ENCODE measurements around the gene SYT1. TPM values are rescaled to one million over a fixed set of nuclear protein-coding genes. Genes with fewer than 3 reads are reported as not detected.

The SYT1 gene
- total RNA-seq, 1 donor from 2014 or later, result 33.2 TPM

GRCh38 chr12:79444089-79444488 is 579.5 kb downstream of the SYT1 start:
- Histone ChIP-seq H3K4me3 (ENCODE audit: insufficient read depth, low read depth, low read length) (no peak overlapping the region), H3K27ac (ENCODE audit: low read depth, low read length) (no peak overlapping the region), H3K79me2 (ENCODE audit: insufficient read depth, low read length) (no peaks in the 10 kb centered on the region), H3K4me2 (ENCODE audit: low read length) (peak overlapping the region; percentile 36), H4K20me1 (ENCODE audit: insufficient read depth, low read length) (no peaks in the 10 kb centered on the region), H2AFZ (ENCODE audit: low read depth, low read length) (no peak overlapping the region), H3K36me3 (ENCODE audit: insufficient read depth, low read length) (no peaks in the 10 kb centered on the region), H3K27me3 (ENCODE audit: insufficient read depth, low read length) (no peaks in the 10 kb centered on the region), H3K4me1 (ENCODE audit: insufficient read depth, low read length) (peaks cover 7% of the 10 kb centered on the region), H3K9ac (ENCODE audit: low read length) (no peak overlapping the region), H3K9me3 (ENCODE audit: insufficient read depth, low read depth, low read length) (no peaks in the 10 kb centered on the region)
- FAIRE-seq (peak; percentile 69), DNase-seq (ENCODE audit: low read depth) (peak; percentile 59)
- no peak for TF ChIP-seq EZH2 (IDR thresholded peaks at IDR 0.05; ENCODE audit: insufficient read depth, low read length)
- no peak for TF ChIP-seq CTCF (IDR thresholded peaks at IDR 0.05; ENCODE audit: insufficient read depth, low read depth, low read length)
- no peak overlapping the region for H3K27ac Mint-ChIP-seq (ENCODE audit: unreplicated experiment)
- no peaks in the 10 kb centered on the region for H3K36me3 Mint-ChIP-seq (ENCODE audit: low read depth, unreplicated experiment)
- H3K4me3 Mint-ChIP-seq (ENCODE audit: unreplicated experiment), result no peak overlapping the region
- H3K9me3 Mint-ChIP-seq (ENCODE audit: unreplicated experiment), result no peaks in the 10 kb centered on the region
- peaks cover 20% of the 10 kb centered on the region for H3K4me1 Mint-ChIP-seq (ENCODE audit: low read depth, unreplicated experiment)
- no peaks in the 10 kb centered on the region for H3K27me3 Mint-ChIP-seq (ENCODE audit: low read depth, unreplicated experiment)

GRCh38 chr12:79448816-79449215 is 584.2 kb downstream of the SYT1 start:
- TF ChIP-seq CTCF (IDR thresholded peaks at IDR 0.05; ENCODE audit: insufficient read depth, low read depth, low read length) (no peak), EZH2 (IDR thresholded peaks at IDR 0.05; ENCODE audit: insufficient read depth, low read length) (no peak)
- H2AFZ ChIP-seq (ENCODE audit: low read depth, low read length), result no peak overlapping the region
- H3K27ac Mint-ChIP-seq (ENCODE audit: unreplicated experiment), result no peak overlapping the region
- FAIRE-seq (no peak), DNase-seq (ENCODE audit: low read depth) (no peak)
- H3K9ac ChIP-seq (ENCODE audit: low read length), result no peak overlapping the region
- H3K4me1 Mint-ChIP-seq (ENCODE audit: low read depth, unreplicated experiment), result peaks cover 20% of the 10 kb centered on the region
- no peaks in the 10 kb centered on the region for H3K9me3 ChIP-seq (ENCODE audit: insufficient read depth, low read depth, low read length)
- no peaks in the 10 kb centered on the region for H3K9me3 Mint-ChIP-seq (ENCODE audit: unreplicated experiment)
- H3K27ac ChIP-seq (ENCODE audit: low read depth, low read length), result no peak overlapping the region
- H3K27me3 Mint-ChIP-seq (ENCODE audit: low read depth, unreplicated experiment), result no peaks in the 10 kb centered on the region
- no peak overlapping the region for H3K4me2 ChIP-seq (ENCODE audit: low read length)
- no peaks in the 10 kb centered on the region for H3K79me2 ChIP-seq (ENCODE audit: insufficient read depth, low read length)
- H3K4me3 ChIP-seq (ENCODE audit: insufficient read depth, low read depth, low read length), result no peak overlapping the region
- H3K36me3 Mint-ChIP-seq (ENCODE audit: low read depth, unreplicated experiment), result peaks cover 2% of the 10 kb centered on the region
- no peaks in the 10 kb centered on the region for H3K27me3 ChIP-seq (ENCODE audit: insufficient read depth, low read length)
- H3K36me3 ChIP-seq (ENCODE audit: insufficient read depth, low read length), result no peaks in the 10 kb centered on the region
- H3K4me3 Mint-ChIP-seq (ENCODE audit: unreplicated experiment), result no peak overlapping the region
- peaks cover 21% of the 10 kb centered on the region for H3K4me1 ChIP-seq (ENCODE audit: insufficient read depth, low read length)
- no peaks in the 10 kb centered on the region for H4K20me1 ChIP-seq (ENCODE audit: insufficient read depth, low read length)

- Histone ChIP-seq H2AFZ (ENCODE audit: low read depth, low read length) (no peak overlapping the region), H3K4me1 (ENCODE audit: insufficient read depth, low read length) (peaks cover 26% of the 10 kb centered on the region), H3K4me2 (ENCODE audit: low read length) (peak overlapping the region; percentile 63), H3K36me3 (ENCODE audit: insufficient read depth, low read length) (no peaks in the 10 kb centered on the region), H3K9ac (ENCODE audit: low read length) (peak overlapping the region; percentile 7), H3K27ac (ENCODE audit: low read depth, low read length) (peak overlapping the region; percentile 77), H3K4me3 (ENCODE audit: insufficient read depth, low read depth, low read length) (no peak overlapping the region), H3K9me3 (ENCODE audit: insufficient read depth, low read depth, low read length) (no peaks in the 10 kb centered on the region), H3K27me3 (ENCODE audit: insufficient read depth, low read length) (no peaks in the 10 kb centered on the region), H3K79me2 (ENCODE audit: insufficient read depth, low read length) (no peaks in the 10 kb centered on the region), H4K20me1 (ENCODE audit: insufficient read depth, low read length) (no peaks in the 10 kb centered on the region)
- H3K27ac Mint-ChIP-seq (ENCODE audit: unreplicated experiment), result peak overlapping the region; percentile 58
- no peak overlapping the region for H3K4me3 Mint-ChIP-seq (ENCODE audit: unreplicated experiment)
- H3K36me3 Mint-ChIP-seq (ENCODE audit: low read depth, unreplicated experiment), result peaks cover 2% of the 10 kb centered on the region
- peaks cover 32% of the 10 kb centered on the region for H3K4me1 Mint-ChIP-seq (ENCODE audit: low read depth, unreplicated experiment)
- TF ChIP-seq CTCF (IDR thresholded peaks at IDR 0.05; ENCODE audit: insufficient read depth, low read depth, low read length) (no peak), EZH2 (IDR thresholded peaks at IDR 0.05; ENCODE audit: insufficient read depth, low read length) (no peak)
- H3K9me3 Mint-ChIP-seq (ENCODE audit: unreplicated experiment), result no peaks in the 10 kb centered on the region
- H3K27me3 Mint-ChIP-seq (ENCODE audit: low read depth, unreplicated experiment), result no peaks in the 10 kb centered on the region
- DNase-seq (ENCODE audit: low read depth) (no peak), FAIRE-seq (no peak)
Measured at GRCh38 chr12:79451365-79451764, 586.8 kb downstream of the SYT1 start.

Measured in astrocyte (in vitro differentiated cells and primary cell).